ENCODE data around the gene TMEM79.

- TF ChIP-seq GATA2 (IDR thresholded peaks at IDR 0.05; ENCODE audit: low read depth, low read length): no peak
- no peak for TF ChIP-seq GATA3 (IDR thresholded peaks at IDR 0.05; ENCODE audit: low read depth, low read length)
These were observed 26.4 kb upstream of the TMEM79 start for GRCh38 chr1:156257711-156258110.

Measured in SH-SY5Y (cell line).